Sciatic nerve (tissue), 2 donors: ENCODE data around the gene HOMER3. TPM values are rescaled to one million over a fixed set of nuclear protein-coding genes. Genes with fewer than 3 reads are reported as not detected.

ENCODE experiments used
- ATAC-seq: fragments of 200-7000 bp; cut with Tn5 transposase; one replicate; pipeline ENCODE4 v1.9.1; 2020; ENCODE audit warnings: mild to moderate bottlenecking, moderate library complexity
- DNase-seq: peaks from one replicate; pipeline ENCODE4 v3.0.0-alpha.2; 2020; ENCODE audit warnings: low spot score
- intact Hi-C: fragments of 100-400 bp; cut with DNase I; formaldehyde crosslinking; loops from one replicate; pipeline ENCODE4 v1.14.2; 2022
- total RNA-seq: library from RNA; stranded (reverse); fragmentation: NEBNext Ultra II Directional; extraction: Animal tissue kit (Norgen Biotek cat#: 25700); gene quantifications from one replicate; pipeline ENCODE4 v1.2.1, GENCODE V29; 2021
- donor health status: DM: no; HTN: no; CAD: no.
- donor health status: DM: no; HTN: no; CAD: no.

The HOMER3 gene
- total RNA-seq, 1 donor from 2014 or later, result 23.1 TPM

DNA sequence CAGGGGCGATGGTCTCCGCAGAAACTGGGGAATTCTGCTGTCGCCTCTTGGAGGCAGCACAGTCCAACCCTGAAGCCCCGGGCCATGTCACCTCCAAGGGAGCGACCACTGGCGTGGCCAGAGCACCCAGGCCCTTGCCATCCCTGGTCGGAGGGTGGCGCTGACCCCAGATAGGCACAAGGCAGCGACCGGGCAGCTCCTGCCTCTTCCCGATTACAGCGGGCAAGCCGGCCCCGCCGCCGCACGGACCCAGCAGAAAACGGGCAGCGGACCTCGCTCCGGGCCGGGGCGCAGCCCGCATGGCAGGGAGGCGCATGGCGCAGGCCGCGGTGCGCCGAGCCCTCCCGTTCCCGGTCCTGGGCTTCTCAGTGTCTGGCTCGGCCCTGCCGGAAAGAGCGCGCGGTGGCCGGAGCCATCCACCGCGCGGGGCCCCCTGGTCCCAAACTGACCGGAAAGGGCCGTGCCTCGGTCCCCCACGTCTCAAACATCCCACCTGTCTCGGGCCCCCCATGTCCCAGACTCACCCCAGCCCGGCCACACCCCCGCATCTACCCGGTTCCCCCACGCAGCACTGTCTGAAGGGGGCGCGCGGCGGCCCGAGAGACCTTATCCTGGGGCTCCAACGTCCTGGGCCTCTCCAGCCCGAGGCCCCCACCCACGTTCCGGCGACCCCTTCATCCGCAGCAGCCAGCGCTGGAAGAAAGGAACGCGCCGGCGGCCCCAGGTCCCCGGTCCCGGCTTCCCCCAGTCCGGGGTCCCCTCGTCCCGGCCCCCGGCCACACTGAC is 45.8 kb downstream of the HOMER3 start:
- intact Hi-C loops, result no loop called here
- DNase-seq (peak; percentile 77), ATAC-seq (peak; percentile 45)

DNA sequence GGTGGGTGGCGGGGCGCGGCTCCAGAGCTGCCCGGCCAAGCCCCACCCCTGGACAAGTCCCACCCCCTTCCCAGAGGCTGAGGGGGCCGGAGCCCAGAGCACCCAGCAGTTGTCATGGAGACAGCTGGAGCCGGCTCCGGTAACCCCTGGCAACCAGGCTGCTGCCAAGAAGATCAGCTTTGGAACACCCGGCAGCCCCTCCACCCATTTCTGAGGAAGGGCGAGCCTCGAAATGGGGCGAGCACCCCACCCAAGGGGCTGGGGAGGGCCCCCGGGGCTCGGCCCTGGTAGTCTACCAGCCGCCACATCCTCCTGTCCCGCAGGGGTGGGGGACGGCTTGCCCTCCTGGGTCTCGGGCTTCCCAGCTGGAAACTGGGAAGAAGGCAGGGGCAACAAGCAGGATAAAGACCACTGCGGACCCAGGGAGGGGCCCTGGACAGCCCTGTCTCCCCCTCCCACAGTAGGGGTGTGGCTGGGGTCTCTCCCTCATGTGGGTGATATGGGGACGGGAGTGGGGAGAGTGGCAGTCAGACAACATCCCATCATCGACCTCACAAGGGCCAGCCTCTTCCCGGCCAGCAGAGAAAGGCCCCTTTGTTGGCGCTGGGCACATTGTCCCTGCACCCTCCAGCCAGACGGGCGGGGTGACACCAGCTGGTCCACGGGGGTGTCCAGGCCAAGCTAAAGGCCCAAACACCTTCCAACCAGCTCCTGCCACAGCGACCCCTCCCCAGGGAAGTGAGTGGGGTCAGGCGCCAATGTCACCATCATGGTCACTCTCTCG is 46.6 kb downstream of the HOMER3 start:
- peak; percentile 73 for ATAC-seq
- DNase-seq, result peak; percentile 79
- intact Hi-C loops, result no loop called here

DNA sequence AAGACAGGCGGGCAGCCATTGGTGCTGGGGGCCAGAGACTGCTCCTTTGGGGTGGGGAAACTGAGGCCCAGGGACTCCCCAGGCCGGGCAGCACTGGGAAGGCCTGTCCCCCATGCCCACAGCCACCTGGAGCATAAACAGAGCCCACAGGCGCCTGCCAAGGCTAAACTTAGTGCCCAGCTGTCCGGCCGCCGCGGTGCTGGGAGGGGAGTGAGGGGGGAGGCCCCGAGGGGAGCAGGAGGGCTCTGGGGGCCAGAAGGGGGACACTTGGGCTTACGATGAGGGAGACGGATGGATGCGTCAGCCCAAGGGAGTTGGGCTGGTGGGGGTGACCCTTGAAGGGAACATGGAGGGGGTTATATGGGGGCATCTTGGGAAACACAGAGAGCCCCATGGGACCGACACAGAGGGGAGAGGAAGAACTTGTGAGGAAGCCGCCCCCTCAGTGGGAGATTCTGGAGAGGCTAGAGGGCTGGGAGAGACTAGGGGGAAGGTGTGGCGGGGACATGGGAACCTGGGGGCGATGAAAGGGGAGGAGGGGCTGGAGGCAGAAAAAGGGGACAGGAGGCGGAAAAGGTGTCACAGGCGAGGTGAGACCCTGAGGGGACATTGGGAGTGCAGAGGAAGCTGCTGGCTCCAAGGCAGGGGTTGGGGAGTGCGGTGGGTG is 47.3 kb downstream of the HOMER3 start:
- DNase-seq (no peak), ATAC-seq (no peak)
- intact Hi-C loops, result no loop called here

DNA sequence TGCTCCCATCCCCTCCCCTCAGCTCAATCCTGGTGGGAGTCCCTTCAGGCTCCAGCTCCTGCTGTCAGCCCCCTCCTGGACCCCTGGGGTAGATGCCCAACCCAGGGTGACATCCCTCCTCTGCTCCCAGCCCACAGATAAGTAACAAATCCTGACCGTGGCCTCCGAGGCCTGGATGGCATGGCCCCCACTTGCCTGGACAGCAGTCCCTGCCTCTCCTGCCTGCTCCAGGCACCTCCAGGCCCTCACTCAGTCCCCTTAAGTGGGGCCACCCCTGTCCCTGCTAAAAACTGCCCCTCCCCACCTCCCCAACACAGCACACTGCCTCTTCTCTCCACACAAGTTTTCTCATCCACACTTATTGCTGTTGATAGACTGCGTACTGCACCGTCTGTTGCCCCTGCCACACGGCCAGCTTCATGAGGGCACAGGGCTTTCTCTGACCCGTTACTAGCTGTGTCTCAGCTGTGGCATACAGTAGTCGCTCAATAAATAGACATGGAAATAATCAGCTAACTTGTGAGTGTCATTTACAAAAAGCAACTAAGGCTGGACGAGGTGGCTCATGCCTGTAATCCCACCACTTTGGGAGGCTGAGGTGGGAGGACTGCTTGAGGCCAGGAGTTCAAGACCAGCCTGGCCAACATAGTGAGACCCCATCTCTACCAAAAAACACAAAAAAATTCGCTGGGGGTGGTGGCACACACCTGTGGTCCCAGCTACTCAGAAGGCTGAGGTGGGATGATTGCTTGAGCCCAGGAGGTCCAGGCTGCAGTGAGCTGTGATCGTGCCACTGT is 50.9 kb downstream of the HOMER3 start:
- intact Hi-C loops, result no loop called here
- no peak for ATAC-seq
- DNase-seq, result no peak

DNA sequence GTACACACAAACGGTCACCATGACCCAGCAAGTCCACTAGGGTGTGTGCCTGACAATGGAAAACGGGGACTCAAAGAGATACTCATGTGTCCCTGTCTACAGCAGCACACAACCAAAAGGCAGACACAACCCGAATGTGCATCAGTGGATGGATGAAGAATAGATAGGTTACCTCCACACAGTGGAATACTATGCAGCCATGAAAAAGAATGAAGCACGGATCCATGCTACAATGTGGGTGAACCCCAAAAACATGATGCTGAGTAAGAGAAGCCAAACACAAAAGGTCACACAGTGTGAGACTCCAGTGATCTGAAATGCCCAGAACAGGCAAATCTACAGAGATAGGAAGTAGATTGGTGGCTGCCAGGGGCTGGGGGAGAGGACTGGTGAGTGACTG is 54.0 kb downstream of the HOMER3 start:
- ATAC-seq (no peak), DNase-seq (no peak)
- intact Hi-C loops, result no loop called here

DNA sequence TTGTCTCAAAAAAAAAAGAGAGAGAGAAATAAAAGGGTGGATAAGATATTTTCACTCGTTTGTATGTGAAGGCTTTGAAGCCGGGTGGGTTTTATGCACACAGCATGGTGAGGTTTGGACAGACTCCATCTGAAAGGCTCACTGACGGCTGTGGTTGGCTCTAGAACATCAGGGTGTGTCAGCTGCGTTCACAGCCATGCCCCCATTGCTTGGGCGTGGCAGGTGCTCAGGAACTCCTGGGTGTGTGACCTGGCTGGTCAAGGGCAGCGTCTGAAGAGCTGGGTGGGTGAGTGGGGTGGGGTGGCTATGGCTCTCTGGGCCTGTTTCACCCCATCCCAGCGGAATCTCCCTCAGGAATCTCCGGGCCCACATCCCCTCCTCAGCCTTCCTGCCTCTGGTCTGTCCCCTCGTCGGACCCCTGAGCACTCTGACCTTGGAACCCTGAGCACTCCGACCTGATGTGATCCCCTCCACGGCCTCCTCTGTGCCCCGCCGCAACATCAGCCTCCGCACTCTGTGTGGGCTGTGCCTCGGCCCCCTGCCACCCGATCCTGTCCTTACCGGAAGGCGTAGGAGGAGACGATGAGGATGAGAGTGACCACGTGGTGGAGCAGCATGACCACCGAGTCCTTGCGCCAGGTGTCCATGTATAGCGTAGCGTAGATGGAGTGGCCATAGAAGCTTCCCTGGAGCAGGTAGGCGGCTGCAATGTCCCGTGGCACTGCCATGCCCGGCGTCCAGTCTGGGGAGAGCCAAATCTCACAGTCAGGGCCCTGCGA is 57.3 kb downstream of the HOMER3 start:
- ATAC-seq (peak; percentile 42), DNase-seq (no peak)
- intact Hi-C loops, result no loop called here

DNA sequence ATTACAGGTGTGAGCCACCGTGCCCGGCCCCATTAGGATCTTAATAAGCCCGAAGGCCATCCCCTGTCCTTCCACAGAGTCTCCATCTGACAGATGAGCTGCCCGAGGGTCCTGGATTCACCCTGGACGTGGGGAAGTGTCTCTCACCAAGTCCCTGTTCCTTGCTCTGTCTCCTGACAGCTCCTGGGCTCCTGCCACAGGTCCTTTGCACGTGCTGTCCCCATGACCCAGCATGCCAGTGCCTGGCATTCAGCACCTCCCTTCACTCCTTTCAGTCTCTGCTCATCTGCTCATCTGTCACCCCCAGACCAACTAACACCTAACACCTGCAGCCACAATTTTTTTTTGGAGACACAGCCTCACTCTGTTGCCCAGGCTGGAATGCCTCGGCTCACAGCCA is 59.5 kb downstream of the HOMER3 start:
- no peak for ATAC-seq
- intact Hi-C loops, result no loop called here
- DNase-seq, result no peak

DNA sequence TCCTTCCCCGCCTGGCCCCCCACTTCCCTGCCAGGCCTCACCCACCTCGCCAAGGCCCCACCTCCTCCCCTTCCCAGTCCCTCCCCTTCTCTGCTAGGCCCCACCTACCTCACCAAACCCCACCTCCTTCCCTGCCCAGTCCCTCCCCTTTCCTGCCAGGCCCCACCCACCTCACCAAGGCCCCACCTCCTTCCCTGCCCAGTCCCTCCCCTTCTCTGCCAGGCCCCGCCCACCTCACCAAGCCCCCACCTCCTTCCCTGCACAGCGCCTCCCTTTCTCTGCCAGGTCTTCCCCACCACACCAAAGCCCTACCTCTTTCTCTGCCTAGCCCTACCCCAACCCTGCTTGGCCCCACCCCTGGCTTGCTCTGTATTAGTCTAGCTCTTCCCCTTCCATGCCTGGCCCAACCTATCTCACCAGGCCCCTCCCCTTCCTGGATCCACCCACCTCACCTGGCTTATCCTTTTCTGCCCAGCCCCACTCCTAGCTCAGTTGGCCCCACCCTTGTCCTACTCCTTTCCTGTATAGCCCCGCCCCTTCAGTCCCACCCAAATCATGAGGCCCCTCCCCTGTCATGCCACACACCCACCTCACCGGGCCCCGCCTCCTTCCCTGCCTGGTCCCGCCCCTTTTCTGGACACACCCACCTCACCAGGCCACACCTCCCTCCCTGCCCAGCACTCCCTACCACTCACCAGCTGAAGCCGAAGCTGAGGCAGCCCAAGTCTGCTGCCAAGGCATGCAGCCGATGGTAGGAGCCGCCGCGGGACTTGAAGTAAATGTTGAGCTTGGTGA is 61.2 kb downstream of the HOMER3 start:
- intact Hi-C loops, result no loop called here
- ATAC-seq, result peak; percentile 27
- no peak for DNase-seq

Other genes starting within 250 kb of the HOMER3 start
- gene COMP, start 149.9 kb downstream of the HOMER3 start, total RNA-seq, result 7.6 TPM
- gene UPF1, start 109.3 kb downstream of the HOMER3 start, total RNA-seq, result 57.8 TPM
- 19.7 TPM for gene CERS1, start 45.1 kb downstream of the HOMER3 start, total RNA-seq
- gene COPE, start 21.8 kb downstream of the HOMER3 start, total RNA-seq, result 104 TPM
- gene DDX49, start 21.5 kb downstream of the HOMER3 start, total RNA-seq, result 24.0 TPM
- 87.7 TPM for gene SUGP2, start 92.3 kb upstream of the HOMER3 start, total RNA-seq
- gene ARMC6, start 92.4 kb upstream of the HOMER3 start, total RNA-seq, result 12.3 TPM
- gene SLC25A42, start 122.8 kb upstream of the HOMER3 start, total RNA-seq, result 14.8 TPM
- 20.7 TPM for gene TMEM161A, start 197.3 kb upstream of the HOMER3 start, total RNA-seq
- gene MEF2B, start 229.0 kb upstream of the HOMER3 start, total RNA-seq, result 4.7 TPM